DMS53 treated with DMSO at 0.1 percent for 48 hours (cell line): ENCODE data around the gene KCNAB1.
"Not testable (repeated sequence)": the region's sequence is repeated elsewhere in the genome, so short reads cannot be mapped to it uniquely, and the experiment has no call there.

Source experiments
- DNase-seq: peaks from one replicate; lab custom pipeline; 2025; ENCODE audit not compliant: unreplicated experiment; lab: John Stamatoyannopoulos, UW

Gene KCNAB1

DNA sequence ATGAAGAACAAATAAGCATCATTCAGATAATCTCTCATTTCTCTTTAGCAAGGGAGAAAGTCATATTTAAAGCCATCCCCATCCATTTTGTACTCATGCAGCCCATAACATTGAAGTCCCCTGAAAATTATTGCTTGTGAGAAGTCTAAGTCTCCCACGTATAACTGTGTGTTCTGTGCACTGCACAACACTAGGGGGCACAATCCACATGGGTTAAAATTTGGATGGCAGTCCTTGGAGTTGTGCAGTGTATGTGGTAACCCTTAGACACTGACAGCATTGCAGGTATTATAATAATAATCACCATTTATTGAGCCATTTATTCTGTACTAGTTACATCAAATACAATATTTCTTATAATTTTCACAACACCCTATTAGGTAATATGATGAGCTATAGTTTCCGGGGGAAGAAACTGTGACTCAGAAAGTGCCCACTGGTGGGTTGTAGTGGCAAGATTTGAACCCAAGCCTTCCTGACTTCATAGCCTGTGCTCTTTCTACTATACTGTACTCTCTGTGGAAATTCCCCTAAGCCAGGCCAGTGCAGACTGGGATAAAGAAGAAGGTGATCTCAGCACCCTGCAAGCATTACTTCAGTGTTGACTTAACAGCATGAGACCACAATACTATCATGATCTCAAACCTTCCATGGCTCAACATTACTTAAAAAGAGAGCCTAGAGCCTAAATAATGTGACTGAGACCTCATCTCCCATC, 15.7 kb downstream of the KCNAB1 start:
- no peak for DNase-seq

DNA sequence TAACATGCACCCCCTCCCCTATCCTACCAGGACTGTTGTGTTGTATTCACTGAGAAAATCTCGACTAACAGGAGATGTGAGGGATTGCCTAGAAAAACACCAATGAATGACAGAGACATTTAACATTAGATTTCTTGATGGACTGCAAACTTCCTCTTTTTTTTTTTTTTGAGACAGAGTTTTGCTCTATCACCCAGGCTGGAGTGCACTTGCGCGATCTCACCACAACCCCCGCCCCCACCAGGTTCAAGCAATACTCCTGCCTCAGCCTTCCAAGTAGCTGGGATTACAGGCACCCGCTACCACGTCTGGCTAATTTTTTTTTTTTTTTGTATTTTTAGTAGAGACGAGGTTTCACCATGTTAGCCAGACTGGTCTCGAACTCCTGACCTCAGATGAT, 17.0 kb downstream of the KCNAB1 start:
- not testable (repeated sequence) for DNase-seq

DNA sequence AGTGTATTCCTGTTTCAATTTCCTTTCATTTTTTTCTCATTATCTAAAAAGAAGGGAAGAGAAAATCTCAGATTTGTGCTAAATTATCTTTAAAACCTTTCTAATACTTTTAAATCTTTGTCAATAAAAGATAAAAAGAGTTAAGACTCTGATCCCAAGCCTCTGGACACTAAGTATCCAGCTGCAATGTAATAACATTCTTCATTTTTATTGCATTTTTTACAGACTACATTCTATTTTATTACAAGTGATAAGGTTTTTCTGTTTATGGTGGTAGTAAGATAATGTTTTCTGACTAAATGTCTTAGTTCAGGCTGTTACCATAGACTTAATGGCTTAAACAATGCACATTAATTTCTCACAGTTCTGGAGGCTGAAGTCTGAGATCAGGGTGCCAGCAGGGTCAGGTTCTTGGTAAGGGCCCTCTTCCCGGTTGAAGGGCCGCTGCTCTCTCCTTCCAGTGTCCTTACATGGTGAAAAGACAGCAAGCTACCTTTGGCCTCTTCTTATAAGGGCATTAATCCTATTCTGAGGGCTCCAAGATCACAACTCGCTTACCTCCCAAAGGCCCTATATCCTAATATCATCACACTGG, 19.7 kb downstream of the KCNAB1 start:
- DNase-seq, result no peak

DNA sequence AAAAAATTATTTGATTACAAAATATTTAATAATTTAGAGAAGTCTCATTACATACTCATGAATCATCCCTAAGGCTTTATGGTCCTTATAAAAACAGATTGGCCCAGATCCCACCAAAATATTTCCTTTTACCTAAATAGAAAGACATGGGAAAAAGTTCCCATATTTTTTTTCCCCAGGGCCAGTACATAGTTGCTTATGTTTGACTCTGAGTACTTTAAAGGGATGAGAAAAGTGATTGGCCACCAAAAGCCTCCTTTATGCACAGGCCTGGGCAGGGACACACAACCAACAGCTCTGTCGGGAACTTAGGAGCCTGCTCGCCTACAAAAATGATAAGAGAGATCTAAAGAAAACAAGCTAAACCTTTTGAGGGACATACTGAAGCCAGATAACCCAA, 22.3 kb downstream of the KCNAB1 start:
- DNase-seq, result no peak

DNA sequence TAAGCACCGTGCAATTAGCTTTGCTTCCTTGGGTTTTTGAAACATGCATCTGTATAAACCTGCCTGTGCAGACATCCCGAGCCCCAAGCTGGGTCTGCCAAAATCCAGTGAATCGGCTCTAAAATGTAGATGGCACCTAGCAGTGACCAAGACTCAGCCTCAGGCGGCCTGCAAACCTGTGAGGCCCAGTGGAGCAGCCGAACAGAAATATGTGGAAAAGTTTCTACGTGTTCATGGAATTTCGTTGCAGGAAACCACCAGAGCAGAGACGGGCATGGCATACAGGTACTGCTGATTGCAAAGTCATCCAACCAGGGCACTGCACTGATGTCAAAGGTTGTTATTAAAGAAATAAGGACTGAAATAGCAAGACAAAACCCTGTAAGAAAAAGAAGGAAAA, 22.8 kb downstream of the KCNAB1 start:
- DNase-seq, result no peak

DNA sequence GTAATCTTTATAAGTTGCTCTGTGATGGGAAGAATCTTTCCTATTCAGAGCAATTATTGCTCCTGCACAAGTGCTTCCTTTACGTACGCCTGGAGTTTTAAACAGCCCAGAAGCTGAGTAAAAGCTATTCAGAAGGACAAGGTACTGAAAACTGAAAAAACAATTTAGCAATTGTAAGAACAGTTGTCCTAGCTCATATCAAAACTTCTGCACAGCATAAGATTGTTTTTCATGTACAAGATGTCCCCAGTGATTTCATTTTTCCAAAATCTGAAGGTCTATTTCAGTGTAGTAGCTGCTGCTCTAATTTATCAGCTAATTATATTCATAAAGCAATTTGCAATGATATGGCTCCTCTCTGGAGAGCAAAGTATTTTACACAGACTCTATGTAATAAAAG, 23.7 kb downstream of the KCNAB1 start:
- DNase-seq, result no peak

DNA sequence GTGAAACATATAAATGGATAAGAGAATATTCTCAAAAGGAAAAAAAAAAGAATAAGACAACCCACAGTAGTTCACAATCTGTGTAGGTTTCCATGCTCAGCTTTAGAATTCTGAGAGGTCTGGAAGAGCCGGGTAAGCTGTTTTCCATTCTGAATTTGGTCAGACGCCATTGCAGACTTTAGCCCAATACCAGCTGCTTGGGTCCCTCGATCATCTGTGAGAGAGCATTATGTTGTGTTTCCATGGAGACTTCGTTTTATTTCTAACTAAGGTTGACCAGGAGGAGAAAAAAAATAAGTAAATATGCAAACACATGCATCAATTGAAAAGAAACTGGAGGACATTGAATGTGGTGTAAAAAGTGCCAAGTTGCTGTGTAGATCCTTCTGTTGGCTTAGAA, 25.5 kb downstream of the KCNAB1 start:
- DNase-seq, result no peak

DNA sequence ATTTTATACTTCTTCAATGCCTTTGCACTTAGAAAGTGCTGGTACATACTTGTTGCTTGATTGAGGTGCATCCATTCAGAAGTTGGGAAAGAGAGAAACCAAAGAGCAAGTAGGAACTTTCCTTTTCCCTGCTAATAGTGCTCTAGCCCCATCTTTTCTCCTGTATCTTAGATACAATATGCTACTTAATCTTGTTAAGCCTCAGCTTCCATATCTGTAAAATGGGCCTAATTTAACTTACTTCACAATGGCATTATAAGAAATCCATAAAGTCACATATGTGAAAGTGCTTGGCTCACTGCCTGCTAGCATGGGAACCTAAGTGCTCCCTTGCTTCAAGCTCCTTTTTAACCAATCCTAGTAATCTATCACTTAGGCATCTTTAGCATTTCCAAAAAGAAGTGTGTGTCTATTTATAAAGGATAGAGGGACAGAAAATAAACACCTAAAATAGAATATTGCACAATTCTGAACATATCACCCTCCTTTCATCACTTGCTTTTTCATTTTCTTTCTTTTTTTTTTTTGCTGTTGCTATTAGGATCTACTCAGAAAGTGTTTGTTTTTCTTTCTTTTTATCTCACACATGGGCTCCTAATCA, 28.1 kb downstream of the KCNAB1 start:
- DNase-seq, result no peak

DNA sequence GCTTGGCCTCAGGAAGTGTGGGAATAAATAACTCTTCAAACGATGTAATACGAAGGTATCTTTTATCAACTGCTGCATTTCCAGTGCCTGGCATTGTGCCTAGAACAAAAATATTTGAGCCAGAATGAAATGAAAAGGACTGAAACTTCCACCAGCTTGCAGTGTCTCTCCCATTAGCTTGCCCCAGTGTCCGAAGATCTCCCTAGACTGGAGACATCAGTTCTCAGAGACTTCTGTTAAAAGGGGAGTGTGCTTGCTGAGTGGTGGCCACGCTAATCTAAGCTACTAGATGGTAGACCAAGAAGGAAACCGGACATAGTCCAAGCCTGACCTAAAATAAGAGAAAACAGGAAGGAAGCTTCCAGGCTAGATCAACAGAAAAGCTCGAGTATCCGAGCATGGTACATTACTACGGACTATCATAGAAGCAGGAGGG, 28.6 kb downstream of the KCNAB1 start:
- DNase-seq, result no peak

DNA sequence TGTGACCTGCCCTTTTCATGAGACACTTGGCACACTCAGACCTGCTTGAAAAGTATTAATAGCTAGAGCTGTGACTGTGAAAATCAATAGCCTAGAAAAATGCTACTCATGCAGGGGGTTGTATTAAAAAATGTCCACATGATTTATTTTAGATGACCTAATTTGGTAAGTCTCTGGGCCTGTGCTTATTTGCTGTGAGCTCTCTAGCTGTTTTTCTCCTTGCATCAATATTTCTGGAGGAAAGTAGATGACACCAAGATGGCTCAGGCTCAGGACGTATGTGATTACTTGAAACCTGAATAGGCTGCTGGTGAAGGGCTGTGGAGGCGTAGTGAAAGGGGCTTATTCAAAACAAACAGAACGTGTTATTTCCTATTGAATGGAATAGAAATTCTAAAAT, 29.5 kb downstream of the KCNAB1 start:
- no peak for DNase-seq

DNA sequence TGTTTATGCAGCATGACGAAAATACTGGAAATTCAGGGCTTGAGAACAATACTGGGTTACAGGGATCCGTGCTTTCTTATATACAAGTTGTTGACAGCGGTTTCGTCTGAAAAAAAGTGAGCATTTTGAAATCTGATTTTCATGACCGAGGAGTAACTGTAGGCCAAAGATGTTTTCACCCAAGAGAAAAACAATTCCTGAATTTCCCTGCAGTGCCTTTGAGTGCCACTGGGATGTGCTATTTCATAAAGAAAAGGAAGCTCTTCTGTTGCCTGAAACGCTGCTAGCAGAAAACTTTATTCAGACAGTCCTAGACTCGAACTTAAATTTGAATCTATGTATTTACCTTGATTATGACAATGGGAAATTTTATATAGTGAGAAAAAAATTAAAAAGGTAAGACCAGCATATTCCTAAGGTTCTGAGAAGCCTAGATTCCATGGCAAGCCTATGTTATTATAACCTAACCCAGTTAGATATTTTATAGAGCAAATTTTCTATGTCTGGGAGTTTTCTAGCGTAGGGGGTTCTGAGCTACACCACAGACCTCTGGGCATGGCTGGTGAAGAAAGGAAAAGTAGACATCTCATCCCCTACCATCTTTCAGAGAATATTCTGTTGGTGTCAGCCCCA, 30.2 kb downstream of the KCNAB1 start:
- peak; percentile 40 for DNase-seq

DNA sequence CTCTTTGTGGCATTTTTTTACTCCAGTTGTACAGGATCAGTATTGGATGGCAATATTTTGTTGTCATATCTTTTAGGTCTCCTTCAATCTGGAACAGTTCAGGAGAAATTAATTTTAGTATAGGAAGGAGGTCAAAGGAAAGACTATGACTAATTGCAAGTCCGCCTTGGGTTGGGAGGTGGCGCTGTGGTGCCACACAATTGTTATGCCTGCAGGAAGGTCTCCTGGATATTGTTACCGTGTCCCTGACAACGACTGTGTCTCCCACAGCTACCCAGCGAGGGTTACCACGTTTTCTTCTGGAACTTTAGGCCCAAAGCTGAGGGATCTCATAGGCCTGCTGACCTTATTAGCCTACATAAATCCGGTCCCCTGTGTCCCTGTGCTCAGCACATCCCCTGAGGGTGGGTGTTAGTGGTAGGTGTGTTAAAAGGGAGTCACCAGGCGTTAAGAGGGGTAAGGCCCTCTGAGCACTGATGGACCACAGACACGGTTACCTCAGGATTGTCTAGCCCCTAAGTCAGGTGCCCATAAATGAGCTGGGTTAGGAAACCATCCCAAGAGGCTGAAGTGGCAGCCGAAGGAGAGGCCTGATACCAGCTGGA, 31.5 kb downstream of the KCNAB1 start:
- DNase-seq, result peak; percentile 59

DNA sequence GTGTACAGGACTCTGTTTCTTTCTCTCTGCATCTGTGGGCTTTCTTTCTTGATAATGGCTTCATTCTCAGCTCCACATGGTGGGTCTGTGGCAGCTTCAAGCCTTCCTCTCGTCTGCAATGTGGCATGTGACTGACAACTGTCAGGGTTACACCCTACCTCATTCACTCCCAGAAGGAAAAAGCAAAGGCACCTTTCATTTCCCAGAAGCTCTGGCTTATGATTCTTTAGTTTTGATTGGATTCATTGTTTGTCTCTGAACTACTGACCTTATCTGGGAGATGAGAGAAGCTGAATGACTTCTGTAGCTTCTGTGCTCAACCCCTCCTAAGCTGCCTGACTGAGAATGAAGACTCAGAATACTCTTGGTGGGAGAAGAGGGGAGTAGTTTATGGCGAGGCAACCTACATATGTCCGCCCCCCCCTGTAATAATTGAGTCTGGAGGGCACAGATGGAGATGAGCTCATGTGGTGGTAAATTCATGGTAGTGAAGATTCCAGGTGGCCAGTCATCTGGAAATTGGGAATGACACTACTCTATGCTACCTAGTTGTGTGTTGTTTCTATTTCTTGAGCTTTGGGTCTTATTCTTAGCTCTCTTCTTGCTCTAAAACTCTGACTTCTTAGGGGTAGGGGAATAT, 38.4 kb downstream of the KCNAB1 start:
- no peak for DNase-seq

DNA sequence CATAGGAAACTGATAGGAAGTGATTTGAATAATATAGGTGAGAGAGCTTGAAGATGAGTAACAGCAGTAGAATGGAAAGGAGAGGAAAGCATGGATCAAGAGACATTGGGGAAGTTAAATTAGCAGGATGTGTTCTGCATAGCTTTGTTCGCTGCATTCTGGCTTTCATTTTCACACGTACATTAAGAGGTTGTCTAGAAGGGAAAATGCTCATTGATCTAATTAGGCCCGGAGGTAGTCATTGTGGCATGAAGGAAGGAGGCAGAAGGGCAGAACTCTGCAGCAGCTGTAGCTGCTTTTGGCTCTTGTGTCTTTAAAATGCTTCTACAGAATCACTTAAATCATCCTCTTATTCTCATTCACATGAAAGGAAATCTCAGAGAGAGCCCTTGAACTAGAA, 40.3 kb downstream of the KCNAB1 start:
- DNase-seq, result peak; percentile 3

DNA sequence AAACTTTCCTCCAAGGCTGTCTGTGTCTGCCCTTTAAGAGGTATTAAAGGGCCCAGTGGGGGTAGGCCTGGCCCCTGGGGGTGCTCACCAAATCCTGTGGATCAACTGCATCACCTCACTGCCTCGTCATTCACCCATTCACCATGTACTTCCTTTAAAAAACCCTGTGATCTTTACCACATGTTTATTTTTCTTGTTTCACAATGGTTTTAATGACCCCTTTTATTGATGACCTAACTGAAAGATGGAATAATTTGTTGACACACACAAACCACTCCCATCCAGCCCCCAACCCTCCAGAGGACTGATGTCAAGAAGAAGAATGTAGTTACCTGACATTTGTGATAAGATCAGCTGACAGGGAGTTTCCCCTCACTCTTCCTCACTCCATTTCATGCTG, 40.8 kb downstream of the KCNAB1 start:
- DNase-seq, result no peak

DNA sequence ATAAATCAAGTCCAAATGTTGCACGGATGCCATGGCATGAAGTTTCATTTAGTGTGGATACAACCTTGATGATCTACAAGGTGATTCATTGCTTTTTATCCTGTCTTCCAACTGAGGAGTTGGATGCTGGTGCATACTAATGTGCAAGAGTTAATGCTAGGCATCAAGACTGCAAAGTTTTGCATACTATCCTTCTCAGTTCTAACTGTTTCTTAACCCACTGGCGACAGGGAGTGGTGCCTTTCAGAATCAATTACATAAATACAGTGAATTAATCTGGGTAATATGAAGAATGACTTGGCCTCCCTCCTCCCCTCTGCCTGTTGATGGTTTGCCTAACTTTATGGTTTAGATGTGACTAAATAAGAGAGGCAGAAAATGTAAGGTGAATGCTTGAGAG, 43.5 kb downstream of the KCNAB1 start:
- DNase-seq, result no peak

DNA sequence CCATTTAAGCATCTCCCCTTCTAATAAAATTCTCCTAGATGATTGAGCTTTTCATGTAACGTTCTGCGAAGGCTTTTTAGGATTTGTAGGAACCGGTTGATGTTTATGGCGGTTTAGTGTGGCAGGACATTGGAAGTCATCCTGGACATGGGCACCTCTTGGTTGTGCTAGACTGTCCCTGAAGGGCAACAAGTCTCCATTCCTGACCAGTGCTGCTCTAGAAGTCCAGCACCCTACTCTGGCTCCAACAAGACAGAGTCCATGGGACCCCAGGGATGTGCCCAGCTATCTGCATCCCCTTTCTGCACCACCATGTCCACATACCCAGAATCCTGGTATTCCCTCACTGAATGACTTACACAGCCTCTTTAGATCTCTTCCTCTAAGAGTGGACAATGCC, 46.4 kb downstream of the KCNAB1 start:
- no peak for DNase-seq

DNA sequence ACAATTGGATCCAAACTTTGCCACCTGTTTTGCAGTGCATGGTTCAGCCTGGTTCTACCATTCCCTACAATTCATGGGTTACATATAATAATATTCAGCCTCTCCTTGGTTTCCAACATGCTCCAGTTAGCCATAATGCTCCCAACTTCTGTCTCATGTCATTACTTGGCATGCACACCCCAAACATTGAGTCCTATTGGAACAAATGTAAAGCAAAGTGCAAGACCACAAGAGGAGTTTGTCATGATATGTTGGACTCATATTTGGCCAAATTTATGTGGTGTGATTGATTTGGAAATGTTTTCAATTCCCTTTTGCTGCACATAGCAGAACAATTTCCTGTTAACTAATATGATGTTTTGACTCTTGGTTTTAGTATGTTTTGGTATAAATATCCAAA, 50.2 kb downstream of the KCNAB1 start:
- no peak for DNase-seq

DNA sequence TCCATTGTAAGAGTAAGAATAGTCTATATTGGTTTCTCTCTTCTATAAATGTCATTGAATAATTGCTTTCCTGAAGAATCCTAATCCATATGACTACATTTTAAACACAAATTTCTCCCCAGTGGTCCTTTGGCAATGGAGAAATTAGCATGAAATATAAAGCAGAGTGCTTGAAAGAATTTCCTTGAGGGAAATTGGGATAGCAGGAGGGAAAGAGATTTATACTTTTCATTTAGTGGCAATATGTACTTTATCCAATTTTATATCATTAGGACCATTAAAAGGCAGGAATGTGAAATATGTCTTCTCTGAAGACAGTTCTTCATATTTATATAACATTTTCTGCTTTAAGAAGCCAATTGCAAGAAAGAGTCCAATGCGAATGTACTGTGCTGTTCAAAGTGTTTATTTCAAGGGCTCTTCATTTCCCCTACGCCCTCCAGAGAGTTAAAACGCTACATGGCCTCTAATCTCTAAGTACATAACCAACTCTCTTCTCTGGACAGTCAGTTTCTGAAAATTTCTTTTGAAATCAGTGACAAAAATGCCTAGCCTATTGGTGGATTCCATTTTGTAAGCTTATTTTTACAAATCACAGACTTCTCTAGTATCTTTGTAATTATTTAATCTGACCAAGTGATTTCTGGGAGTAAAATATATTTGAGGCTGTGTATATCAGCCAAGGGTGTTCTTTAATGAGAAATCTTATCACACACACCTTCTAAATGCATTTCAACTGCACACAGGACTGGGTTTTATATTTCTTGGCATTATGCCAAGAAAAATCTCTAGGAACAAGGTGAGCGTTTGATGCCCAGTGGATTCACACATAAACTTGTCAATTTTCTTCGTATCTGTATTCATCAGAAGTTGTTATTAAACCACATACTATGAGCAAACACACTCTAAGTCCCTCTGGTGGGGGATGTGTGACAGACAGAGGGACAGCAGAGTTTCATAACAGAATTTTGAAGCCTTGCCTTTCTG, 51.2 kb downstream of the KCNAB1 start:
- no peak for DNase-seq

DNA sequence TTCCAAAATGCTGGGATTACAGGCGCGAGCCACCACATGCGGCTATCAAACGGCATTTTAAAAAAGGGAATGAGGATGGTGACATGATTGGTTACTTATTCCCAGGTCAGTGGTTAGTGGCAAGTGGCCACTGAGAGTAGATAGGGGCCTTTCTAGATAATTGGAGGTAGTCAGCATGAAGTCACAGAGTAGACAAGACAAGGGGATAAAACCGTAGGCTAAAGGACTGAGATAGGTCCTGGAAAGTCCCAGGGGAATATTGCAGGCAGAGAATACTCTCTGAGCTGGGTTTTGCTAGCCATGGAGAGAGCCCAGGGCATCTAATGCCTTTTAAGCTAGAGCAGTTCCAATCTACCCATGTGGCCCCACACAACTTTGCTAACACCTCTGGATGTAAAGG, 52.2 kb downstream of the KCNAB1 start:
- no peak for DNase-seq
